Prostate gland (tissue), 2 donors: ENCODE measurements around the gene SUFU.

Source experiments
- CTCF ChIP-seq, 4 experiments: fragments of 200-600 bp in 2 of 4; fragments of 450-650 bp in 2 of 4; sonication (generic) in 2 of 4; IDR thresholded peaks; 1 replicate in 3 of 4; 2 replicates in 1 of 4; pipeline ENCODE4 v1.5.1; 2016 to 2019; ENCODE audit warnings: antibody characterized with exemption in 4 of 4, mild to moderate bottlenecking in 2 of 4, moderate library complexity in 2 of 4
- POLR2A ChIP-seq: fragments of 450-650 bp; IDR thresholded peaks from one replicate; pipeline ENCODE4 v1.6.1; 2016; ENCODE audit warnings: antibody characterized with exemption, mild to moderate bottlenecking

- TF ChIP-seq POLR2A (no peak), CTCF (IDR thresholded peaks at IDR 0.05) (no peak)
Measured at GRCh38 chr10:102670065-102670670, 166.4 kb downstream of the SUFU start.
